Mesothelial cell of epicardium (in vitro differentiated cells): ENCODE results near the gene ABL1. TPM values are rescaled to one million over a fixed set of nuclear protein-coding genes. Genes with fewer than 3 reads are reported as not detected.

ENCODE experiments used
- DNase-seq, 2 experiments: peaks; one replicate each; pipeline ENCODE4 v3.0.0; 2021; ENCODE audit warnings: low spot score in 2 of 2; ENCODE audit not compliant: unreplicated experiment in 2 of 2
- H3K27ac Mint-ChIP-seq: 2 replicates; pipeline ENCODE4 v1.8.0; 2021; ENCODE audit warnings: mixed read lengths
- H3K27me3 Mint-ChIP-seq: 2 replicates; pipeline ENCODE4 v1.8.0; 2021; ENCODE audit warnings: low read depth, mixed read lengths
- H3K36me3 Mint-ChIP-seq: 2 replicates; pipeline ENCODE4 v1.8.0; 2021; ENCODE audit warnings: mixed read lengths
- H3K4me1 Mint-ChIP-seq: 2 replicates; pipeline ENCODE4 v1.8.0; 2021; ENCODE audit warnings: mixed read lengths
- H3K4me3 Mint-ChIP-seq: 2 replicates; pipeline ENCODE4 v1.8.0; 2021; ENCODE audit warnings: mild to moderate bottlenecking, moderate library complexity, mixed read lengths
- H3K9me3 Mint-ChIP-seq: 2 replicates; pipeline ENCODE4 v1.8.0; 2021; ENCODE audit warnings: mixed read lengths
- CTCF ChIP-seq: fragments of 200-600 bp; sonication (generic); IDR thresholded peaks from one replicate; pipeline ENCODE4 v1.5.0; 2021; ENCODE audit warnings: antibody characterized with exemption; ENCODE audit not compliant: unreplicated experiment
- total RNA-seq: library from RNA; stranded (reverse); gene quantifications from 3 replicates; pipeline ENCODE4 v1.2.1, GENCODE V29; 2021

ABL1 gene
- total RNA-seq, 1 donor from 2014 or later: 117 TPM

- H3K4me1 Mint-ChIP-seq: peaks cover 3% of the 10 kb centered on the region
- no peak for DNase-seq
- H3K27ac Mint-ChIP-seq: no peak overlapping the region
- no peaks in the 10 kb centered on the region for H3K27me3 Mint-ChIP-seq
- TF ChIP-seq CTCF: no peak
- H3K9me3 Mint-ChIP-seq: no peaks in the 10 kb centered on the region
- no peak overlapping the region for H3K4me3 Mint-ChIP-seq
- H3K36me3 Mint-ChIP-seq: peaks cover 50% of the 10 kb centered on the region
Measured at GRCh38 chr9:130884111-130884531, 49.1 kb downstream of the ABL1 start.

- DNase-seq: no peak
- no peaks in the 10 kb centered on the region for H3K27me3 Mint-ChIP-seq
- no peaks in the 10 kb centered on the region for H3K9me3 Mint-ChIP-seq
- TF ChIP-seq CTCF: no peak
- peaks cover 3% of the 10 kb centered on the region for H3K4me1 Mint-ChIP-seq
- no peak overlapping the region for H3K27ac Mint-ChIP-seq
- H3K36me3 Mint-ChIP-seq: peaks cover 43% of the 10 kb centered on the region
- H3K4me3 Mint-ChIP-seq: no peak overlapping the region
Measured at GRCh38 chr9:130884542-130885483, 49.8 kb downstream of the ABL1 start.

DNA sequence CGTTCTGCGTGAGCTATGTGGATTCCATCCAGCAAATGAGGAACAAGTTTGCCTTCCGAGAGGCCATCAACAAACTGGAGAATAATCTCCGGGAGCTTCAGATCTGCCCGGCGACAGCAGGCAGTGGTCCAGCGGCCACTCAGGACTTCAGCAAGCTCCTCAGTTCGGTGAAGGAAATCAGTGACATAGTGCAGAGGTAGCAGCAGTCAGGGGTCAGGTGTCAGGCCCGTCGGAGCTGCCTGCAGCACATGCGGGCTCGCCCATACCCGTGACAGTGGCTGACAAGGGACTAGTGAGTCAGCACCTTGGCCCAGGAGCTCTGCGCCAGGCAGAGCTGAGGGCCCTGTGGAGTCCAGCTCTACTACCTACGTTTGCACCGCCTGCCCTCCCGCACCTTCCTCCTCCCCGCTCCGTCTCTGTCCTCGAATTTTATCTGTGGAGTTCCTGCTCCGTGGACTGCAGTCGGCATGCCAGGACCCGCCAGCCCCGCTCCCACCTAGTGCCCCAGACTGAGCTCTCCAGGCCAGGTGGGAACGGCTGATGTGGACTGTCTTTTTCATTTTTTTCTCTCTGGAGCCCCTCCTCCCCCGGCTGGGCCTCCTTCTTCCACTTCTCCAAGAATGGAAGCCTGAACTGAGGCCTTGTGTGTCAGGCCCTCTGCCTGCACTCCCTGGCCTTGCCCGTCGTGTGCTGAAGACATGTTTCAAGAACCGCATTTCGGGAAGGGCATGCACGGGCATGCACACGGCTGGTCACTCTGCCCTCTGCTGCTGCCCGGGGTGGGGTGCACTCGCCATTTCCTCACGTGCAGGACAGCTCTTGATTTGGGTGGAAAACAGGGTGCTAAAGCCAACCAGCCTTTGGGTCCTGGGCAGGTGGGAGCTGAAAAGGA lies 50.7 kb downstream of the ABL1 start:
- H3K4me1 Mint-ChIP-seq: peaks cover 3% of the 10 kb centered on the region
- H3K27me3 Mint-ChIP-seq: no peaks in the 10 kb centered on the region
- peak overlapping the region; percentile 34 for H3K27ac Mint-ChIP-seq
- no peaks in the 10 kb centered on the region for H3K9me3 Mint-ChIP-seq
- no peak for DNase-seq
- TF ChIP-seq CTCF: no peak
- H3K36me3 Mint-ChIP-seq: peaks cover 39% of the 10 kb centered on the region
- H3K4me3 Mint-ChIP-seq: no peak overlapping the region

- Mint-ChIP-seq H3K27ac (no peak overlapping the region), H3K4me3 (no peak overlapping the region), H3K36me3 (peaks cover 30% of the 10 kb centered on the region), H3K9me3 (no peaks in the 10 kb centered on the region), H3K27me3 (no peaks in the 10 kb centered on the region), H3K4me1 (peaks cover 3% of the 10 kb centered on the region)
- TF ChIP-seq CTCF: no peak
- no peak for DNase-seq
Measured at GRCh38 chr9:130886981-130887380, 51.9 kb downstream of the ABL1 start.

DNA sequence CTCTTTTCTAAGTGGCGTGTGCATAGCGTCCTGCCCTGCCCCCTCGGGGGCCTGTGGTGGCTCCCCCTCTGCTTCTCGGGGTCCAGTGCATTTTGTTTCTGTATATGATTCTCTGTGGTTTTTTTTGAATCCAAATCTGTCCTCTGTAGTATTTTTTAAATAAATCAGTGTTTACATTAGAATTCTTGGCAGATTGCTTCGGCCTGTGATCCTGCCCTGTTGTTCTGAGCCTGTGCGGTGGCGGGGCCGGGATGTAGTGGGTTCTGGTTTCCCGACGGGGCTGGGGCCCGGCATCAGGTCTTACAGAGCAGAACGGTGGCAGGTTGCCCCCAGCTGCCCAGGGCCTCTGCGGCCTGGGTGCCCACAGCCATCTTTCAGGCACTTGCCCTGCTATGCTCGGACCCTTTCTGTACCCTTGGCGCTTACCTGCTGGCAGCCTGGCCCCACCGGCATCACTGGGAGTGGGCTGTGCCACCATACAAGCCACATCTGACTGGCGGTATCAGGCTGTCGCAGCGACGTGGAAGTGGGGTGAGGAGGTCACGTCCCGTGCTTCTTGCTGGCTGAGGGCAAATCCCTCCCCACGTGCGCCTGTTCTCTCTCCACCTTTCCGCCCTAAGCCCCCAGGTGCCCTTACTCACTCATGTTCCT lies 52.6 kb downstream of the ABL1 start:
- no peak overlapping the region for H3K27ac Mint-ChIP-seq
- H3K36me3 Mint-ChIP-seq: peaks cover 28% of the 10 kb centered on the region
- no peaks in the 10 kb centered on the region for H3K27me3 Mint-ChIP-seq
- H3K4me1 Mint-ChIP-seq: peaks cover 3% of the 10 kb centered on the region
- no peak for DNase-seq
- H3K4me3 Mint-ChIP-seq: no peak overlapping the region
- H3K9me3 Mint-ChIP-seq: no peaks in the 10 kb centered on the region
- TF ChIP-seq CTCF: no peak
